Activated B cell treated with CpG ODN at 0.5 μM for 24 hours (primary cell): ENCODE measurements around the gene SFXN1. TPM values are rescaled to one million over a fixed set of nuclear protein-coding genes. Genes with fewer than 3 reads are reported as not detected.

Source experiments
- ATAC-seq: fragments of 200-7000 bp; cut with Tn5 transposase; one replicate; pipeline ENCODE4 v1.10.0; 2021; ENCODE audit warnings: low read depth, mild to moderate bottlenecking, moderate library complexity
- CTCF ChIA-PET: fragments of 350-600 bp; sonication (Branson Sonifier 250); formaldehyde crosslinking; loops from one replicate; lab custom pipeline; 2021; ENCODE audit warnings: antibody characterized with exemption; lab: Charles Lee
- POLR2A ChIA-PET: fragments of 350-600 bp; sonication (Branson Sonifier 250); formaldehyde crosslinking; loops from one replicate; lab custom pipeline; 2021; ENCODE audit warnings: antibody characterized with exemption; lab: Charles Lee
- DNase-seq: peaks from one replicate; pipeline ENCODE4 v3.0.0; 2022
- H3K27ac Mint-ChIP-seq: one replicate; pipeline ENCODE4 v1.8.0; 2020; ENCODE audit warnings: mixed read lengths
- H3K27me3 Mint-ChIP-seq: one replicate; pipeline ENCODE4 v1.8.0; 2021; ENCODE audit warnings: mixed read lengths
- H3K36me3 Mint-ChIP-seq: one replicate; pipeline ENCODE4 v1.8.0; 2021; ENCODE audit warnings: low read depth, mixed read lengths
- H3K4me1 Mint-ChIP-seq: one replicate; pipeline ENCODE4 v1.8.0; 2021; ENCODE audit warnings: mixed read lengths
- H3K4me3 Mint-ChIP-seq: one replicate; pipeline ENCODE4 v1.8.0; 2020; ENCODE audit warnings: mild to moderate bottlenecking, mixed read lengths
- H3K9me3 Mint-ChIP-seq: one replicate; pipeline ENCODE4 v1.8.0; 2020; ENCODE audit warnings: mixed read lengths
- CTCF ChIP-seq: fragments of 200-600 bp; IDR thresholded peaks from one replicate; pipeline ENCODE4 v1.8.0; 2022; ENCODE audit warnings: antibody characterized with exemption, mild to moderate bottlenecking
- intact Hi-C: fragments of 100-400 bp; cut with micrococcal nuclease; formaldehyde crosslinking; loops from one replicate; pipeline ENCODE4 v1.15.1; 2024
- total RNA-seq: library from RNA; stranded (reverse); gene quantifications from 2 replicates; pipeline ENCODE4 v1.2.3, GENCODE V29; 2022

SFXN1 gene
- 40.2 and 46.9 TPM in 2 replicates for total RNA-seq

- ChIA-PET POLR2A (interaction anchor here (0.8 to 1.0 kb wide), 2 partner anchors 13 to 1059 kb away, joined by 3 read pairs; partner anchors contain the start of gene RNF44), CTCF (interaction anchor here (1.2 kb wide), 1 partner anchor 14 kb away, joined by 7 read pairs; no protein-coding TSS in a partner anchor)
- peak; percentile 76 for DNase-seq
- TF ChIP-seq CTCF, result no peak
- H3K27ac Mint-ChIP-seq, result peak within 1 kb of the TSS; percentile 78
- H3K4me3 Mint-ChIP-seq, result peak within 1 kb of the TSS; percentile 93
- H3K9me3 Mint-ChIP-seq, result no peaks in the 10 kb centered on the region
- peaks cover 29% of the 10 kb centered on the region for H3K4me1 Mint-ChIP-seq
- intact Hi-C loops, result loop anchor here (10.0 kb wide), 1 partner anchor 416 kb away; no protein-coding TSS in a partner anchor
- peak; percentile 88 for ATAC-seq
- peaks cover 18% of the 10 kb centered on the region for H3K36me3 Mint-ChIP-seq
- peaks cover 10% of the 10 kb centered on the region for H3K27me3 Mint-ChIP-seq
Observed at GRCh38 chr5:175478384-175479124, at the start of gene SFXN1. SFXN1 (plus strand) TSS chr5:175478560; CDS start chr5:175492104, 13,544 bp downstream.

- H3K27me3 Mint-ChIP-seq, result peaks cover 11% of the 10 kb centered on the region
- ChIA-PET CTCF (interaction anchor here (0.8 kb wide), 1 partner anchor 29 kb away, joined by 3 read pairs; no protein-coding TSS in a partner anchor), POLR2A (no interaction called here)
- no peak overlapping the region for H3K27ac Mint-ChIP-seq
- no peak for TF ChIP-seq CTCF
- no peaks in the 10 kb centered on the region for H3K36me3 Mint-ChIP-seq
- H3K4me1 Mint-ChIP-seq, result no peaks in the 10 kb centered on the region
- intact Hi-C loops, result no loop called here
- H3K9me3 Mint-ChIP-seq, result no peaks in the 10 kb centered on the region
- DNase-seq (no peak), ATAC-seq (no peak)
- H3K4me3 Mint-ChIP-seq, result no peak overlapping the region
Observed at GRCh38 chr5:175434800-175435199, 43.6 kb upstream of the SFXN1 start.

GRCh38 chr5:175436359-175436758 lies 42.0 kb upstream of the SFXN1 start:
- H3K4me1 Mint-ChIP-seq, result no peaks in the 10 kb centered on the region
- intact Hi-C loops, result no loop called here
- H3K27ac Mint-ChIP-seq, result no peak overlapping the region
- no peak for TF ChIP-seq CTCF
- H3K4me3 Mint-ChIP-seq, result no peak overlapping the region
- ATAC-seq (no peak), DNase-seq (no peak)
- no peaks in the 10 kb centered on the region for H3K9me3 Mint-ChIP-seq
- H3K36me3 Mint-ChIP-seq, result no peaks in the 10 kb centered on the region
- POLR2A ChIA-PET, result no interaction called here
- peaks cover 10% of the 10 kb centered on the region for H3K27me3 Mint-ChIP-seq
- CTCF ChIA-PET, result no interaction called here

GRCh38 chr5:175438234-175438857 lies 40.0 kb upstream of the SFXN1 start:
- no peak for ATAC-seq
- TF ChIP-seq CTCF, result no peak
- H3K27ac Mint-ChIP-seq, result no peak overlapping the region
- peaks cover under 1% of the 10 kb centered on the region for H3K4me1 Mint-ChIP-seq
- DNase-seq, result no peak
- CTCF ChIA-PET, result no interaction called here
- H3K9me3 Mint-ChIP-seq, result no peaks in the 10 kb centered on the region
- intact Hi-C loops, result no loop called here
- peaks cover 29% of the 10 kb centered on the region for H3K27me3 Mint-ChIP-seq
- no peaks in the 10 kb centered on the region for H3K36me3 Mint-ChIP-seq
- POLR2A ChIA-PET, result no interaction called here
- H3K4me3 Mint-ChIP-seq, result no peak overlapping the region

- intact Hi-C loops, result no loop called here
- peaks cover 4% of the 10 kb centered on the region for H3K4me1 Mint-ChIP-seq
- no peak for DNase-seq
- CTCF ChIA-PET, result interaction anchor here (1.1 kb wide), 1 partner anchor 52 kb away, joined by 3 read pairs; no protein-coding TSS in a partner anchor
- no peak for TF ChIP-seq CTCF
- no peaks in the 10 kb centered on the region for H3K9me3 Mint-ChIP-seq
- POLR2A ChIA-PET, result no interaction called here
- no peaks in the 10 kb centered on the region for H3K36me3 Mint-ChIP-seq
- no peak overlapping the region for H3K27ac Mint-ChIP-seq
- no peak overlapping the region for H3K4me3 Mint-ChIP-seq
- peaks cover 47% of the 10 kb centered on the region for H3K27me3 Mint-ChIP-seq
- no peak for ATAC-seq
Observed at GRCh38 chr5:175443514-175444059, 34.8 kb upstream of the SFXN1 start.
